NCI-H2107 treated with DMSO at 0.1 percent for 48 hours (cell line): ENCODE data around the gene SPIN3.
"Not testable (repeated sequence)": the region's sequence is repeated elsewhere in the genome, so short reads cannot be mapped to it uniquely, and the experiment has no call there.

ENCODE experiments used
- DNase-seq: peaks from one replicate; lab custom pipeline; 2025; ENCODE audit not compliant: unreplicated experiment; lab: John Stamatoyannopoulos, UW

SPIN3 gene

GRCh38 chrX:56995271-56995994, at the start of gene SPIN3:
Gene SPIN3 (minus strand): TSS chrX:56995541. CDS start chrX:56994947, 594 bp downstream.
- peak; percentile 72 for DNase-seq

GRCh38 chrX:57044245-57044644, 48.9 kb upstream of the SPIN3 start:
- no peak for DNase-seq

GRCh38 chrX:57037265-57037664, 41.9 kb upstream of the SPIN3 start:
- not testable (repeated sequence) for DNase-seq

GRCh38 chrX:56994375-56995270, 718 bp downstream of the SPIN3 start:
- no peak for DNase-seq

GRCh38 chrX:56987741-56988140, 7.6 kb downstream of the SPIN3 start:
- no peak for DNase-seq

GRCh38 chrX:56986138-56986537, 9.2 kb downstream of the SPIN3 start:
- no peak for DNase-seq

- peak; percentile 63 for DNase-seq
These were observed 17.2 kb downstream of the SPIN3 start for GRCh38 chrX:56978172-56978571.

GRCh38 chrX:56975611-56976010, 19.7 kb downstream of the SPIN3 start:
- DNase-seq: no peak

- DNase-seq: no peak
These were observed 20.9 kb downstream of the SPIN3 start for GRCh38 chrX:56974408-56974807.

GRCh38 chrX:56969559-56969958, 25.8 kb downstream of the SPIN3 start:
- no peak for DNase-seq

GRCh38 chrX:56968980-56969379, 26.4 kb downstream of the SPIN3 start:
- no peak for DNase-seq

- no peak for DNase-seq
These were observed 32.0 kb downstream of the SPIN3 start for GRCh38 chrX:56963377-56963776.

- no peak for DNase-seq
These were observed 47.6 kb downstream of the SPIN3 start for GRCh38 chrX:56947699-56948098.

GRCh38 chrX:56946201-56946600, 49.1 kb downstream of the SPIN3 start:
- peak; percentile 58 for DNase-seq

- not testable (repeated sequence) for DNase-seq
These were observed 50.1 kb downstream of the SPIN3 start for GRCh38 chrX:56945226-56945625.

GRCh38 chrX:56943264-56943663, 52.1 kb downstream of the SPIN3 start:
- no peak for DNase-seq
